Fibroblast of skin of left quadriceps (primary cell): ENCODE measurements around the gene EML4.
A peak's percentile ranks its signal among the peaks of the same experiment; 100 is the strongest.

Experiments
- DNase-seq, 2 experiments: peaks; one replicate each; pipeline ENCODE4 v3.0.0-alpha.2; 2013; ENCODE audit warnings: low read depth in 2 of 2

EML4 gene

GRCh38 chr2:42194428-42194827 is 25.3 kb downstream of the EML4 start:
- no peak for DNase-seq

- DNase-seq, result peak; percentile 68 to 69
Observed at GRCh38 chr2:42195559-42195958, 26.4 kb downstream of the EML4 start.

DNA sequence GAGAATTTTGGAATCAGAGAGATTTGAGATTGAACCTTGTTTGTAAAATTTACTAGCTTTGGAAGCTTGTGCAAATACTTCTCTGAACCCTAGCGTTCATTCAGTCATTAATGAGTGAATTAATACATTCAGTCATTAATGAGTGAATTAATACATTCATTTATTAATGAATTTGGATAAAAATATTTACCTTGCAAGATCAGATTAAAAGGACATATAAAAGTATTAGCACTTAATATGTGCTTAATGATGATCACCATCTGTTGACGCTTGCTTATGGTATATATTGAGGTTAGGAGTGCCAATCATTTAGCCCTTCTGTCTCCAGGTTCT is 26.9 kb downstream of the EML4 start:
- no peak for DNase-seq

DNA sequence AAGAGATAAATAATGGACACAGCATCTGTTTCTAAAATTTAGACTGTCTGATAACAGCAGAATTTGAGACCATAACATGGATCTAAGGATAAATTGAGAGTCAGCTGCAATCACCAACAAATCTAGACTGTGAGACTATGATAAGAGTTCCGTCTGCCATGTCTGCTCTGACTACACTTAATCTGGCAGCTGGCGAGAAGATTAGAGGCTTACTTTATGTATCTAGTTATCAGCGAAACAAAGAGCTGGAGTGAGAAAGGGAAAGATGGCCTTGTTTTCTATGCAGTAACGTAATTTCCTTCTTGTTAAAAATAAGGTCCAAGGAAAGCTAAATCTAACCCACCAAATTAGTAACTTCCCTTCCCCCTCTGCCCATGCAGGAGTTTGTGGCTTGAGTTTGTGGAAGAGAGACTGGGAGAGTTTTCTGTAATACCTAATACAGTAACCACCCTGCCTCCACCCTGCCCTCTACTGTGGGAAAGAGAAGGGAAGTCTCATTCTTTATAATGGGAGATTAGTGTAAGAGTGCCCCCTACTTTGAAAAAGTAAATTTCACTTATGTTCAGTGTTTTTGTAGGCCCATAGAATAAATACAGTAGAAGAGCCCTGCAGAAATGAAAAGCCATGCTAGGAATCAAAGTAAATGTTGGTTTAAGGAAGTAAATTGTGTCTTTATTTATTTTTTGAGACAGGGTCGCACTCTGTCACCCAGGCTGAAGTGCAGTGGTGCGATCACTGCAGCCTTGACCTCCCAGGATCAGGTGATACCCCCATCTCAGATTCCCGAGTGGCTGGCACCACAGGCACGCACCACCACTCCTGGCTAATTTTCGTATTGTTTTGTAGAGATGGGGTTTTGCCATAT is 27.5 kb downstream of the EML4 start:
- peak; percentile 42 to 45 for DNase-seq

- no peak for DNase-seq
Observed at GRCh38 chr2:42197792-42198191, 28.6 kb downstream of the EML4 start.

GRCh38 chr2:42198466-42198865 is 29.3 kb downstream of the EML4 start:
- DNase-seq, result no peak

GRCh38 chr2:42199002-42199401 is 29.8 kb downstream of the EML4 start:
- DNase-seq, result no peak

- no peak for DNase-seq
Observed at GRCh38 chr2:42199626-42200025, 30.5 kb downstream of the EML4 start.

- no peak for DNase-seq
Observed at GRCh38 chr2:42200926-42201855, 32.0 kb downstream of the EML4 start.

GRCh38 chr2:42202634-42203008 is 33.5 kb downstream of the EML4 start:
- DNase-seq, result no peak

DNA sequence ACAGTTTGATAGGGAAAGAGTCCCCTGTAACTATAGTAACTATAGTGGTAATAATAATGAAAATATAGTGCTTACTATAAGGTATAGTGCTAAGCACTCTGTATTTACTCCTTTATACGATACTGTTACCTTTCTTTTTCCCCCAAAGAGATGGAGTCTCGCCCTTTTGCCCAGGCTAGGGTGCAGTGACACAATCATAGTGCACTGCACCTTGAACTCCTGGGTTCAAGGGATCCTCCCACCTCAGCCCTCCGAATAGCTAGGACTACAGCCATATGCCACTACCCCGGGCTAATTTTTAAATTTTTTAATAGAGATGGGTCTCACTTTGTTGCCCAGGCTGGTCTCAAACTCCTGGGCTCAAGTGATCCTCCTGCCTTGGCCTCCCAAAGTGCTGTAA is 34.6 kb downstream of the EML4 start:
- no peak for DNase-seq

GRCh38 chr2:42205337-42205736 is 36.2 kb downstream of the EML4 start:
- no peak for DNase-seq

DNA sequence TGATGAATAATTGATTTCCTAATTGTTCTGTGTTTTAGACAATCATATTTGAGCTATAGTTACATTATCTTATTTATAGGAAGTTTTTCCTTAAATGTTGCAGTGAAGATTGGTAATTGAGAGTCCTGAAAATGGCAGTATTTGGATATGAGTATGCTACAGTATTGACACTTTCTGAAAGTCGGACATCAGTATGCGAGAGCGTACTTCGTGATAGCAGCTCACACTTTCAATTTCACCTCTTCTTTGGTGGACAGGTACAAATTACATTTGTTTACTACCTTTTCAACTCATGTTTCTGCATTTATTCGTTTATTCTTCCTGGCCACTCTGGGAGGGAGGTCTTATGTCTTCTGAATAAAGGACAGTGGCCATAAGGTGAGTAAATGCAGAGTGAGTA is 38.7 kb downstream of the EML4 start:
- DNase-seq, result no peak

- no peak for DNase-seq
Observed at GRCh38 chr2:42210203-42210602, 41.0 kb downstream of the EML4 start.

DNA sequence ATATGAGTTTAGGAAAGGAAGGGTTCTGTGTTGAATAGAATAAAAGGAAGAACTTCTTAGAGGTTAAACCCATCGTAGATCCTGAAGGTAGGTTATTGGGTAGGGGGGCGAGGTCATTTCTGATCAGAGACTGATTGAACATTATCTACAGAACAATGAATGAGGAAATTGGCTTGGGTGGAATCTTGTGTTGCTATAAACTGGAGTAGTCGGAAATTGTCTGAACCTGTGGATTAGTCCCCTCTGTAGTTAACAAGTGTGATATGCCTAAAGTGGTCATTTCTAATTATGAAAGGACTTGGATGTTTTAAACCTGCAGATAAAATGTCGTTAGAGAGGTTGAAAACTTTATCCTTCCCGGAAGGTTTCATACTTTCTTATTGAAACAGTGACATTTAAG is 42.1 kb downstream of the EML4 start:
- DNase-seq, result no peak

GRCh38 chr2:42214669-42215068 is 45.5 kb downstream of the EML4 start:
- no peak for DNase-seq

DNA sequence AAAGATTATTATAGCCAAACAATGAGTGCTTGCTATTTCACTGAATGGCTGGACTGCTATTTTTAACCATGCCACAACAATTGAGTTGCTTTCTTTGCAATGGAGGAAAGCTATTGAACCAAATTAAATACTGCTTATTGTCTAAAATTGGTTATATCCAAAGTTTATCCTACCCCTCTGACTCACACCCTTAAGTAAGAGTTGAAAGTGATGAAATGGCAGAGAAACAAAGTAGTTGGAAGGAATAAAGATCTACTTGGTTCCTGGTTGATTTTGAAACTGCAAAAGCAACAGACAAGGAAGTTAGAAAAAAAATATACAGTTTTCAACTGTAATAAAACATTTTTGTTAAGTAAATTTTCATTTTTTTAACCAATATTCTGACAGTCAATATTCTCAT is 47.5 kb downstream of the EML4 start:
- DNase-seq, result peak; percentile 42 to 44

- DNase-seq, result no peak
Observed at GRCh38 chr2:42217307-42217706, 48.2 kb downstream of the EML4 start.

GRCh38 chr2:42217914-42218313 is 48.8 kb downstream of the EML4 start:
- DNase-seq, result no peak

DNA sequence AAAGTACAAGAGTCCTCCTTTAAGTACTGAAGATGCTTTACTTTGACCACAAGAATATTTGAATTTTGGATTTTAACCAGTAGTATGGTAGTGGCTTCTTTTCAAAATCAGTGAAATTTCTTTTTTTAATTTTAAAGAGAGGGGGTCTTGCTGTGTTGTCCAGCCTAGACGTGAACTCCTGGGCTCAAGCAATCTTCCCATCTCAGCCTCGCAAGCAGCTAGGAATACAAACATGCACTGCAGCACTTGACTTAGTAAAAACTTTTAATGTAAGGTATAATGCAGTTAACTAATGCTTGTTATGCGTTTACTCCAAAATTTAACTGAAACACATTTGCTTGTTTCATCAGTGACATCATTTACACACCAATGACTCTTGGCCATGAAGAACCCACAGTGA is 49.6 kb downstream of the EML4 start:
- DNase-seq, result no peak

- no peak for DNase-seq
Observed at GRCh38 chr2:42219160-42219559, 50.0 kb downstream of the EML4 start.

- no peak for DNase-seq
Observed at GRCh38 chr2:42220566-42220965, 51.4 kb downstream of the EML4 start.
